ENCODE data around the gene LRRC7. TPM values are rescaled to one million over a fixed set of nuclear protein-coding genes. Genes with fewer than 3 reads are reported as not detected.

The LRRC7 gene
- total RNA-seq, 4 donors from 2014 or later: 0.40 to 1.7 (median 0.63) TPM

DNA sequence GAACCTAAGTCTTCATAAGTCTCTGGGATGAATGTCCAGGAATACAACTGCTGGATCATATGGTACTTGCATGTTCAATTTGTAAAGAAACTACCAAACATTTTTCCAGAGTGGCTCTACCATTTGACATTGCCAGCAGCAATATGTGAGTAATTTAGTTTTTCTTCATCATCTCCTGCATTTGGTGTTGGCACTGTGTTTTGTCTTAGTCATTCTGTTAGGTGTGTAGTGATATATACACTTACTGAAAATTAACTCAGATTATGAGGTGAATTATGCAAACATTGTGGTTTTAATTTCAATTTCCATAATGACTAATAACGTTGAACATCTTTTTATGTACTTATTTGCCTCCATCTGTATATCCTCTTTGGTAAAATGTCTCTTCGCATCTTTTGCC, 499.0 kb downstream of the LRRC7 start:
- TF ChIP-seq, protein P1, sequence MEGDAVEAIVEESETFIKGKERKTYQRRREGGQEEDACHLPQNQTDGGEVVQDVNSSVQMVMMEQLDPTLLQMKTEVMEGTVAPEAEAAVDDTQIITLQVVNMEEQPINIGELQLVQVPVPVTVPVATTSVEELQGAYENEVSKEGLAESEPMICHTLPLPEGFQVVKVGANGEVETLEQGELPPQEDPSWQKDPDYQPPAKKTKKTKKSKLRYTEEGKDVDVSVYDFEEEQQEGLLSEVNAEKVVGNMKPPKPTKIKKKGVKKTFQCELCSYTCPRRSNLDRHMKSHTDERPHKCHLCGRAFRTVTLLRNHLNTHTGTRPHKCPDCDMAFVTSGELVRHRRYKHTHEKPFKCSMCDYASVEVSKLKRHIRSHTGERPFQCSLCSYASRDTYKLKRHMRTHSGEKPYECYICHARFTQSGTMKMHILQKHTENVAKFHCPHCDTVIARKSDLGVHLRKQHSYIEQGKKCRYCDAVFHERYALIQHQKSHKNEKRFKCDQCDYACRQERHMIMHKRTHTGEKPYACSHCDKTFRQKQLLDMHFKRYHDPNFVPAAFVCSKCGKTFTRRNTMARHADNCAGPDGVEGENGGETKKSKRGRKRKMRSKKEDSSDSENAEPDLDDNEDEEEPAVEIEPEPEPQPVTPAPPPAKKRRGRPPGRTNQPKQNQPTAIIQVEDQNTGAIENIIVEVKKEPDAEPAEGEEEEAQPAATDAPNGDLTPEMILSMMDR (IDR thresholded peaks at IDR 0.05): no peak
- no peaks in the 10 kb centered on the region for H3K4me1 ChIP-seq
- no peaks in the 10 kb centered on the region for H3K36me3 ChIP-seq
- H3K9me3 ChIP-seq: no peaks in the 10 kb centered on the region
- no peak overlapping the region for H3K4me3 ChIP-seq
- DNase-seq: no peak
- H3K27ac ChIP-seq: no peak overlapping the region
- H3K27me3 ChIP-seq: no peaks in the 10 kb centered on the region

- H3K9me3 ChIP-seq: no peaks in the 10 kb centered on the region
- no peaks in the 10 kb centered on the region for H3K4me1 ChIP-seq
- no peaks in the 10 kb centered on the region for H3K36me3 ChIP-seq
- no peak overlapping the region for H3K4me3 ChIP-seq
- no peaks in the 10 kb centered on the region for H3K27me3 ChIP-seq
- TF ChIP-seq, protein P1 (IDR thresholded peaks at IDR 0.05): no peak
- no peak for TF ChIP-seq POLR2A (IDR thresholded peaks at IDR 0.05)
- DNase-seq: no peak
- no peak overlapping the region for H3K27ac ChIP-seq
These were observed 503.9 kb downstream of the LRRC7 start for GRCh38 chr1:70071601-70072000.

- Histone ChIP-seq H3K4me3 (no peak overlapping the region), H3K27ac (no peak overlapping the region), H3K36me3 (no peaks in the 10 kb centered on the region), H3K9me3 (no peaks in the 10 kb centered on the region), H3K4me1 (no peaks in the 10 kb centered on the region), H3K27me3 (no peaks in the 10 kb centered on the region)
- TF ChIP-seq POLR2A (IDR thresholded peaks at IDR 0.05): no peak
- TF ChIP-seq, protein P1 (IDR thresholded peaks at IDR 0.05): no peak
- DNase-seq: no peak
These were observed 504.6 kb downstream of the LRRC7 start for GRCh38 chr1:70072231-70072751.

DNA sequence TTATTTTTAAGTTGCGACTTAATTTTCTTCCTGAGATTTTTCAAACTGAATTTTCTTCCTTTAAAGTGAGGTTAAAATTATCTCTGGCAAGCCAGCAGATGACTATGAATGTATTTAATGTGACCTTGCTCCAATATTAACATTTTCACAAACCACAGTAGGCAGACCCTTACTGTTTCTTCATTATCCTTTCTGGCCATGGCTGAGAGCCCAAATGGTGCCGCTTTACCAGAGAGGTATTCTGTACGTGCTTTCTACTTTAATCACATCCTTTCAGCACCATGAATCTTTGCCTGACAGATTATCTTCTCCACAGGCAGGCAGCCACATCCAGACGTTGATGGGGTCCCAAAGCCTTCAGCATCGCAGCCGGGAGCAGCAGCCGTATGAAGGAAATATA, 508.0 kb downstream of the LRRC7 start:
- TF ChIP-seq POLR2A (IDR thresholded peaks at IDR 0.05): no peak
- TF ChIP-seq, protein P1 (IDR thresholded peaks at IDR 0.05): no peak

GRCh38 chr1:70077066-70077465, 509.3 kb downstream of the LRRC7 start:
- Histone ChIP-seq H3K4me1 (no peaks in the 10 kb centered on the region), H3K9me3 (no peaks in the 10 kb centered on the region), H3K27me3 (no peaks in the 10 kb centered on the region), H3K4me3 (no peak overlapping the region), H3K36me3 (no peaks in the 10 kb centered on the region), H3K27ac (no peak overlapping the region)
- no peak for TF ChIP-seq POLR2A (IDR thresholded peaks at IDR 0.05)
- TF ChIP-seq, protein P1 (IDR thresholded peaks at IDR 0.05): no peak
- DNase-seq: no peak

More for the DNA sequence above, 508.0 kb downstream of the LRRC7 start:
- Histone ChIP-seq H3K9me3 (no peaks in the 10 kb centered on the region), H3K36me3 (no peaks in the 10 kb centered on the region), H3K4me3 (no peak overlapping the region), H3K27me3 (no peaks in the 10 kb centered on the region), H3K27ac (no peak overlapping the region), H3K4me1 (no peaks in the 10 kb centered on the region)
- no peak for DNase-seq

DNA sequence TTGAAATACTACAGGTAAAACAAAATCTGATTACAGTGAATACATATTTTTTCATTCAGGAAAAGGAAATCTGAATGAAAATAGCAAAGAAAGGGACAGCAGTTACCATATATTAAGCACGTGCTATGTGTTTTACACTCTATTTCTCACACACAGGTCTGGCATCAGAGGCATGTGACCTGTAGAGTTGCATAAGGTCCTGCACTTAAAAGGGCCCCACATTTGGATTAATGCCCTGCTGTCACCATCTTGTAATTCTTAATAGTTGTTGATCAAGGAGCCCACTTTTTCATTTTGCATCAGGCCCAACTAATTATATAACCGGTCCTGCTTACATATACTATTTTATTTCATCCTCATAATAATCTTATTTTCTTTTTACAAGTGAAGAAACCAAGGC, 511.8 kb downstream of the LRRC7 start:
- no peak for TF ChIP-seq POLR2A (IDR thresholded peaks at IDR 0.05)
- TF ChIP-seq, protein P1 (IDR thresholded peaks at IDR 0.05): no peak
- no peak for DNase-seq
- Histone ChIP-seq H3K4me3 (no peak overlapping the region), H3K27me3 (no peaks in the 10 kb centered on the region), H3K9me3 (no peaks in the 10 kb centered on the region), H3K27ac (no peak overlapping the region), H3K4me1 (no peaks in the 10 kb centered on the region), H3K36me3 (no peaks in the 10 kb centered on the region)
